IPS DF 6.9 (cell line): ENCODE measurements around the gene COQ2.

ENCODE experiments used
- DNase-seq: peaks from one replicate; pipeline ENCODE4 v3.0.0-alpha.2; 2013; ENCODE audit warnings: low read depth, low spot score
- H3K27ac ChIP-seq: one replicate; pipeline ENCODE4 v1.5.1; 2013; ENCODE audit warnings: low read length, control low read depth
- H3K27me3 ChIP-seq: 2 replicates; pipeline ENCODE4 v1.6.1; 2013; ENCODE audit warnings: mild to moderate bottlenecking, low read length; ENCODE audit not compliant: control insufficient read depth, insufficient read depth
- H3K36me3 ChIP-seq: 2 replicates; pipeline ENCODE4 v1.6.1; 2013; ENCODE audit warnings: low read length; ENCODE audit not compliant: control insufficient read depth, insufficient read depth
- H3K4me1 ChIP-seq: 2 replicates; pipeline ENCODE4 v1.6.1; 2013; ENCODE audit warnings: low read length; ENCODE audit not compliant: control insufficient read depth, insufficient read depth
- H3K4me3 ChIP-seq: 2 replicates; pipeline ENCODE4 v1.5.1; 2013; ENCODE audit warnings: mild to moderate bottlenecking, low read length
- H3K9me3 ChIP-seq: 2 replicates; pipeline ENCODE4 v1.6.1; 2013; ENCODE audit warnings: low read length, inconsistent platforms; ENCODE audit not compliant: control insufficient read depth, insufficient read depth
- WGBS: extraction: QIAGEN DNeasy Blood & Tissue Kit; methylation state at CpG from one replicate; pipeline ENCODE4 v1.1.7; 2013; ENCODE audit warnings: mixed read lengths, missing lambda C conversion rate; ENCODE audit not compliant: insufficient read length, insufficient coverage; 5-methylcytosine and 5-hydroxymethylcytosine counted together

COQ2 gene

DNA sequence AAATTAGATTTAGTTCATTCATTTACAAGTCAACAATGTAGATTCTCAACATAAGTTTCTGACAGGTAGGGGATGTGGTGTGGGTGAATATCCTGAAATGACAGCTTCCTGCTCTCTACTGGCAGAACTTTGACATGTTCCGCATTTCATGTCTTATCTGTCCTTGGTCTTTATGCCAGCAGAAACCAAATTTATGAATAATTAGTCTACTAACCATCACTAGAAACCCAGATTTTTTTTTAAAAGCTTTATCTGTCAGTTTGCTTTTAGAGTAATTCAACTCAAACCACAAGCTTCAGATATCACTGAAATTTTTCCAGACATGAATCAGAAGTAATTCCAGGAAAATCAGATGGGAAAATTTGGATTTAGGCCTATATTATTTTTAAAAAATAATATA, 17.9 kb downstream of the COQ2 start:
- H3K4me1 ChIP-seq: no peaks in the 10 kb centered on the region
- no peaks in the 10 kb centered on the region; the same call in 1 of the 2 replicates for H3K36me3 ChIP-seq
- H3K9me3 ChIP-seq: no peaks in the 10 kb centered on the region
- WGBS: no CpG with 5 or more reads among the region's 1 CpG
- no peak overlapping the region for H3K4me3 ChIP-seq
- H3K27ac ChIP-seq: no peak overlapping the region
- DNase-seq: no peak
- no peaks in the 10 kb centered on the region for H3K27me3 ChIP-seq

GRCh38 chr4:83263106-83263505, 21.5 kb downstream of the COQ2 start:
- DNase-seq: no peak
- no peak overlapping the region for H3K27ac ChIP-seq
- H3K36me3 ChIP-seq: no peaks in the 10 kb centered on the region
- no peaks in the 10 kb centered on the region for H3K4me1 ChIP-seq
- no CpG with 5 or more reads among the region's 1 CpG for WGBS
- H3K9me3 ChIP-seq: no peaks in the 10 kb centered on the region; the same call in 1 of the 2 replicates
- H3K27me3 ChIP-seq: no peaks in the 10 kb centered on the region
- no peak overlapping the region for H3K4me3 ChIP-seq

GRCh38 chr4:83262682-83263081, 21.9 kb downstream of the COQ2 start:
- no CpG with 5 or more reads among the region's 2 CpGs for WGBS
- DNase-seq: no peak
- no peaks in the 10 kb centered on the region for H3K4me1 ChIP-seq
- H3K9me3 ChIP-seq: no peaks in the 10 kb centered on the region; the same call in 1 of the 2 replicates
- H3K27ac ChIP-seq: no peak overlapping the region
- no peak overlapping the region for H3K4me3 ChIP-seq
- H3K36me3 ChIP-seq: no peaks in the 10 kb centered on the region
- no peaks in the 10 kb centered on the region for H3K27me3 ChIP-seq

DNA sequence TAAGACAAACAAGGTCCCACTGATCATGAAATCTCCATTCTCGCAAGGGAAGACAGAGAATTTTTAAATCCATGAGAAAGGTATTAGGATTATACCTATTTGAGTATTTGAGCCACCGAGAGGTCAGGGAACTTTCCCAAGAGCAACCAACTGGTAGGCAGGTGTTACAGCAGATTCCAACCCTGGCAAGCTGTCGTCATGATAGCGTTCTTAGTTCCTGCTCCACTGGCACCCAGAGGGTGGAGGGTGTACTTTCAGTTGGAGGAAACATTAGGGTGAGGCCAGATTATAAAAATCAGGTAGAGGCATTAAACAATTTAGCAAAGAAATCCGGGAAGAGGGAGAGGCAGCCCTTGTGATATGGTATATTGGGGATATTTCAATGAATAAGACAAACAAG, 23.3 kb downstream of the COQ2 start:
- no peak overlapping the region for H3K27ac ChIP-seq
- no peak overlapping the region for H3K4me3 ChIP-seq
- no peaks in the 10 kb centered on the region for H3K27me3 ChIP-seq
- no CpG with 5 or more reads among the region's 5 CpGs for WGBS
- no peaks in the 10 kb centered on the region for H3K4me1 ChIP-seq
- no peaks in the 10 kb centered on the region for H3K36me3 ChIP-seq
- DNase-seq: no peak
- H3K9me3 ChIP-seq: no peaks in the 10 kb centered on the region; the same call in 1 of the 2 replicates

DNA sequence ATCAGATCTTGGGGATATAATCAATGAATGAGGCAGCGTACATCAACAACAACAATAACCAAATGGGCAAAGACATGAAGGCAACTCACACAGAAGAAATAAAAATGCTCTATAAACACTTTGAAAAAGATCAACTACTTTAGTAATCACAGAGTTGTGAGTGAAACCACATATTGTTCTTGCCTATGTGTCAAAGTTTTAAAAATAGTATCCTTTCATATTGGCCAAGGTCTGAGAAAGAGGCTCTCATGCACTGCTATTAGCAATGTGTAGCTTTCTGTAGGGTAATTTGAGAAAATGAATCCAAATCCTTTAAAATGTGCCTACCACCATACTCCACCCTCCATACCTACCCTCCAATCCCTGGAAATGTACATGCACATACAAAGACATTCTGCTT, 25.0 kb downstream of the COQ2 start:
- Histone ChIP-seq H3K36me3 (no peaks in the 10 kb centered on the region), H3K4me1 (no peaks in the 10 kb centered on the region), H3K27ac (no peak overlapping the region), H3K27me3 (no peaks in the 10 kb centered on the region), H3K4me3 (no peak overlapping the region), H3K9me3 (no peaks in the 10 kb centered on the region; the same call in 1 of the 2 replicates)
- DNase-seq: no peak
- no CpG with 5 or more reads among the region's 1 CpG for WGBS

GRCh38 chr4:83258461-83258860, 26.1 kb downstream of the COQ2 start:
- DNase-seq: no peak
- Histone ChIP-seq H3K9me3 (no peaks in the 10 kb centered on the region; the same call in 1 of the 2 replicates), H3K4me3 (no peak overlapping the region), H3K27me3 (no peaks in the 10 kb centered on the region), H3K4me1 (no peaks in the 10 kb centered on the region), H3K27ac (no peak overlapping the region), H3K36me3 (no peaks in the 10 kb centered on the region)

- Histone ChIP-seq H3K27ac (no peak overlapping the region), H3K4me1 (no peaks in the 10 kb centered on the region), H3K27me3 (no peaks in the 10 kb centered on the region), H3K4me3 (no peak overlapping the region), H3K9me3 (no peaks in the 10 kb centered on the region; the same call in 1 of the 2 replicates), H3K36me3 (no peaks in the 10 kb centered on the region)
- WGBS: no CpG with 5 or more reads among the region's 7 CpGs
- DNase-seq: no peak
These were observed 26.8 kb downstream of the COQ2 start for GRCh38 chr4:83257811-83258210.

DNA sequence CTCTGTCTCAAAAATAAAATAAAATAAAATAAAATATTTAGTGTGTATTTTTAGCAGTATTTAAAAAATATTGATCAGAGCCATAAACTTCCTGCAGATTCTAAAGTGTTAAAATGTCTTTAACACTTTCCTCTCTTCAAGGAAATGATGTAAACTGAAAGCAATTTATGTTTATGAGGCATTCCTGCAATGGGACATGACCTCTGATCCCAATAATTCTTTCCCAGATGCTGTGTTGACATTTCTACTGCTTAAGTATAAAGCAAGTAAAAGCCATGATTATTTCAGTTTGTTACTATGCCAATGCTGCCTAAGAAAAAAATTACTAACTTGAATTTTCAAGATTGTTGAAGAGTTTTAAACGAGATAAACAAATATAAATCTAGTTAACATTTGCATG, 29.0 kb downstream of the COQ2 start:
- H3K27ac ChIP-seq: no peak overlapping the region
- no peak overlapping the region for H3K4me3 ChIP-seq
- no peaks in the 10 kb centered on the region for H3K27me3 ChIP-seq
- H3K4me1 ChIP-seq: no peaks in the 10 kb centered on the region
- no peaks in the 10 kb centered on the region; the same call in 1 of the 2 replicates for H3K9me3 ChIP-seq
- no peak for DNase-seq
- no CpG with 5 or more reads among the region's 1 CpG for WGBS
- no peaks in the 10 kb centered on the region for H3K36me3 ChIP-seq

- no peaks in the 10 kb centered on the region for H3K9me3 ChIP-seq
- 0 out of 2 replicates have a peak, but pooled peaks cover 1% of the 10 kb centered on the region for H3K4me1 ChIP-seq
- peak; percentile 20 for DNase-seq
- H3K36me3 ChIP-seq: no peaks in the 10 kb centered on the region
- H3K4me3 ChIP-seq: no peak overlapping the region
- WGBS: no CpG with 5 or more reads among the region's 7 CpGs
- H3K27ac ChIP-seq: no peak overlapping the region
- no peaks in the 10 kb centered on the region for H3K27me3 ChIP-seq
These were observed 31.7 kb downstream of the COQ2 start for GRCh38 chr4:83252782-83253405.

DNA sequence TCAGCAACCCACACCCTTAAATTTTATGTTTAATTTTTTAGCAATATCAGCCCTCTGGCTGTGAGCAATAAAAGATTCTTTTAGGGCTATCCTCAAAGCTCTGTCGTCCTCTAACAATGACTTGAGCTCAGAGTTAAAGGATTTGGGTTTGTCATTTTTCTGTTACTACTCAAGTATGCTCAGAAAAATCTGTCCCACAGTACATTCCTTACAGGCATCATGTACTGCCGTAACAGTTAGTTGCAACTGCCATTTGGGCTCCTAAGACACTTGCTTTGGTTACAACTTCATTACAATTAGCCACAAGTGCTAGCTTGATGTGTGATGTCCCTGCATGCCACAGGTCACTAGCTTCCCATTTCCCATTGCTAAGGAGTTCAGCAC, 33.2 kb downstream of the COQ2 start:
- WGBS: no CpG with 5 or more reads among the region's 2 CpGs
- no peak for DNase-seq
- H3K4me3 ChIP-seq: no peak overlapping the region
- H3K27me3 ChIP-seq: no peaks in the 10 kb centered on the region
- H3K4me1 ChIP-seq: 0 out of 2 replicates have a peak, but pooled peaks cover 1% of the 10 kb centered on the region
- no peaks in the 10 kb centered on the region for H3K36me3 ChIP-seq
- H3K27ac ChIP-seq: no peak overlapping the region
- no peaks in the 10 kb centered on the region for H3K9me3 ChIP-seq
